ENCODE results near the gene BTBD3.

BTBD3 gene

GRCh38 chr20:11901127-11901526 is 16.6 kb upstream of the BTBD3 start:
- in situ Hi-C loops (cut with HindIII; ENCODE audit: low sequenced_read_pairs) = no loop called here
- H3K4me3 ChIP-seq (ENCODE audit: low read depth, low read length) = no peak overlapping the region
- no peak for TF ChIP-seq CTCF (IDR thresholded peaks at IDR 0.05; ENCODE audit: low read depth, low read length, missing control alignments)
- DNase-seq (ENCODE audit: low read depth) = peak; percentile 77

GRCh38 chr20:11902285-11902697 is 15.4 kb upstream of the BTBD3 start:
- no peak overlapping the region for H3K4me3 ChIP-seq (ENCODE audit: low read depth, low read length)
- no peak for TF ChIP-seq CTCF (IDR thresholded peaks at IDR 0.05; ENCODE audit: low read depth, low read length, missing control alignments)
- in situ Hi-C loops (cut with HindIII; ENCODE audit: low sequenced_read_pairs) = no loop called here
- DNase-seq (ENCODE audit: low read depth) = peak; percentile 75

GRCh38 chr20:11905460-11906179 is 12.1 kb upstream of the BTBD3 start:
- in situ Hi-C loops (cut with HindIII; ENCODE audit: low sequenced_read_pairs) = no loop called here
- no peak for DNase-seq (ENCODE audit: low read depth)
- no peak for TF ChIP-seq CTCF (IDR thresholded peaks at IDR 0.05; ENCODE audit: low read depth, low read length, missing control alignments)
- H3K4me3 ChIP-seq (ENCODE audit: low read depth, low read length) = no peak overlapping the region

GRCh38 chr20:11906626-11907480 is 10.8 kb upstream of the BTBD3 start:
- in situ Hi-C loops (cut with HindIII; ENCODE audit: low sequenced_read_pairs) = no loop called here
- TF ChIP-seq CTCF (IDR thresholded peaks at IDR 0.05; ENCODE audit: low read depth, low read length, missing control alignments) = no peak
- H3K4me3 ChIP-seq (ENCODE audit: low read depth, low read length) = no peak overlapping the region
- no peak for DNase-seq (ENCODE audit: low read depth)

- DNase-seq (ENCODE audit: low read depth) = no peak
- no peak overlapping the region for H3K4me3 ChIP-seq (ENCODE audit: low read depth, low read length)
- no peak for TF ChIP-seq CTCF (IDR thresholded peaks at IDR 0.05; ENCODE audit: low read depth, low read length, missing control alignments)
- in situ Hi-C loops (cut with HindIII; ENCODE audit: low sequenced_read_pairs) = no loop called here
Measured at GRCh38 chr20:11907621-11908020, 10.1 kb upstream of the BTBD3 start.

- in situ Hi-C loops (cut with HindIII; ENCODE audit: low sequenced_read_pairs) = no loop called here
- TF ChIP-seq CTCF (IDR thresholded peaks at IDR 0.05; ENCODE audit: low read depth, low read length, missing control alignments) = peak; percentile 63
- no peak for DNase-seq (ENCODE audit: low read depth)
- H3K4me3 ChIP-seq (ENCODE audit: low read depth, low read length) = no peak overlapping the region
Measured at GRCh38 chr20:11912013-11912658, 5.6 kb upstream of the BTBD3 start.

Data from astrocyte of the cerebellum (primary cell).